Cerebellar cortex (tissue), 1 donor: ENCODE data around the gene ERBB4.

Experiments
- DNase-seq: peaks from one replicate; pipeline ENCODE4 v3.0.0-alpha.2; 2015; ENCODE audit warnings: low spot score

Gene ERBB4

GRCh38 chr2:212538305-212539071 is at the start of gene ERBB4:
Gene ERBB4, minus strand, starts transcription at chr2:212538802. Its CDS starts 272 bp downstream, at chr2:212538530.
- DNase-seq, result no peak

GRCh38 chr2:212580117-212580516 is 41.5 kb upstream of the ERBB4 start:
- no peak for DNase-seq

GRCh38 chr2:212556296-212556695 is 17.7 kb upstream of the ERBB4 start:
- no peak for DNase-seq

- no peak for DNase-seq
Observed at GRCh38 chr2:212554233-212554632, 15.6 kb upstream of the ERBB4 start.

GRCh38 chr2:212549941-212550340 is 11.3 kb upstream of the ERBB4 start:
- DNase-seq, result no peak

- no peak for DNase-seq
Observed at GRCh38 chr2:212549463-212549862, 10.9 kb upstream of the ERBB4 start.

- no peak for DNase-seq
Observed at GRCh38 chr2:212548455-212548819, 9.8 kb upstream of the ERBB4 start.

- DNase-seq, result no peak
Observed at GRCh38 chr2:212547716-212548454, 9.3 kb upstream of the ERBB4 start.

GRCh38 chr2:212546669-212547068 is 8.1 kb upstream of the ERBB4 start:
- DNase-seq, result no peak

GRCh38 chr2:212540341-212540740 is 1.7 kb upstream of the ERBB4 start:
- DNase-seq, result no peak

- peak; percentile 76 for DNase-seq
Observed at GRCh38 chr2:212539072-212539880, 674 bp upstream of the ERBB4 start.

GRCh38 chr2:212537726-212538304 is 787 bp downstream of the ERBB4 start:
- DNase-seq, result no peak

GRCh38 chr2:212536817-212537725 is 1.5 kb downstream of the ERBB4 start:
- no peak for DNase-seq

GRCh38 chr2:212535996-212536816 is 2.4 kb downstream of the ERBB4 start:
- peak; percentile 55 for DNase-seq

- no peak for DNase-seq
Observed at GRCh38 chr2:212534336-212534735, 4.3 kb downstream of the ERBB4 start.

GRCh38 chr2:212532585-212532984 is 6.0 kb downstream of the ERBB4 start:
- DNase-seq, result no peak

- no peak for DNase-seq
Observed at GRCh38 chr2:212532087-212532486, 6.5 kb downstream of the ERBB4 start.

GRCh38 chr2:212531499-212531898 is 7.1 kb downstream of the ERBB4 start:
- DNase-seq, result no peak

- no peak for DNase-seq
Observed at GRCh38 chr2:212530991-212531390, 7.6 kb downstream of the ERBB4 start.

GRCh38 chr2:212530373-212530772 is 8.2 kb downstream of the ERBB4 start:
- no peak for DNase-seq
